Neural cell (in vitro differentiated cells): ENCODE measurements around the gene P2RY11.

Experiments
- EZH2 ChIP-seq: fragments of 200-600, 300-800 bp; shearing (Covaris generic), sonication (generic); IDR thresholded peaks from 2 replicates; pipeline ENCODE4 v1.6.1; 2014; ENCODE audit warnings: antibody characterized with exemption, low read length, borderline replicate concordance, mild to moderate bottlenecking; ENCODE audit not compliant: insufficient read depth, poor library complexity, severe bottlenecking
- POLR2AphosphoS5 ChIP-seq: IDR thresholded peaks from 2 replicates; pipeline ENCODE4 v1.6.1; 2012

- no peak for TF ChIP-seq EZH2
- no peak for TF ChIP-seq POLR2AphosphoS5
These were observed 27.6 kb upstream of the P2RY11 start for GRCh38 chr19:10083911-10084310.
